CD4-positive, alpha-beta T cell treated with Interleukin-1 beta for 1 hour (primary cell): ENCODE results near the gene BCL7B.

ENCODE experiments used
- DNase-seq, 2 donors: peaks; one replicate each; pipeline ENCODE4 v3.0.0-alpha.2; 2020 to 2022

Gene BCL7B

GRCh38 chr7:73487486-73487885 is 70.0 kb downstream of the BCL7B start:
- DNase-seq = no peak
